WTC11 (cell line): Measurements from ENCODE around the gene ESYT2. TPM values are rescaled to one million over a fixed set of nuclear protein-coding genes. Genes with fewer than 3 reads are reported as not detected.

Experiments
- ATAC-seq: fragments of 200-7000 bp; cut with Tn5 transposase; 2 replicates; pipeline ENCODE4 v1.10.0; 2021; ENCODE audit warnings: mild to moderate bottlenecking, moderate library complexity
- CTCF ChIA-PET: fragments of 300-600 bp; sonication (Branson Sonifier 250); formaldehyde crosslinking; loops from one replicate; lab custom pipeline; 2021; ENCODE audit warnings: antibody characterized with exemption; lab: Charles Lee
- POLR2A ChIA-PET: fragments of 350-600 bp; sonication (Branson Sonifier 250); formaldehyde crosslinking; loops from one replicate; lab custom pipeline; 2021; ENCODE audit warnings: antibody characterized with exemption; lab: Charles Lee
- DNase-seq: peaks from one replicate; pipeline ENCODE4 v3.0.0; 2021; ENCODE audit warnings: low spot score
- H3K27ac Mint-ChIP-seq: 2 replicates; pipeline ENCODE4 v1.8.0; 2021; ENCODE audit warnings: mixed read lengths
- H3K27me3 Mint-ChIP-seq: 2 replicates; pipeline ENCODE4 v1.8.0; 2021; ENCODE audit warnings: low read depth, mild to moderate bottlenecking, moderate library complexity, mixed read lengths
- H3K36me3 Mint-ChIP-seq: 2 replicates; pipeline ENCODE4 v1.8.0; 2021; ENCODE audit warnings: mixed read lengths
- H3K4me1 Mint-ChIP-seq: 2 replicates; pipeline ENCODE4 v1.8.0; 2022; ENCODE audit warnings: mixed read lengths
- H3K4me3 Mint-ChIP-seq: 2 replicates; pipeline ENCODE4 v1.8.0; 2021; ENCODE audit warnings: mild to moderate bottlenecking, moderate library complexity, mixed read lengths
- H3K9me3 Mint-ChIP-seq: 2 replicates; pipeline ENCODE4 v1.8.0; 2021; ENCODE audit warnings: mixed read lengths
- CREB1 ChIP-seq: sonication (generic); formaldehyde crosslinking; IDR thresholded peaks from 2 replicates; pipeline ENCODE4 v1.8.0; 2023; ENCODE audit warnings: mild to moderate bottlenecking, missing genetic modification reagents
- ETV6 ChIP-seq: sonication (generic); formaldehyde crosslinking; IDR thresholded peaks from 2 replicates; pipeline ENCODE4 v1.8.1; 2022; ENCODE audit warnings: mild to moderate bottlenecking, missing genetic modification reagents
- IRF2 ChIP-seq: sonication (generic); formaldehyde crosslinking; IDR thresholded peaks from 2 replicates; pipeline ENCODE4 v1.8.0; 2022; ENCODE audit warnings: low read depth, missing genetic modification reagents, borderline replicate concordance
- KAT7 ChIP-seq: sonication (generic); formaldehyde crosslinking; IDR thresholded peaks from 2 replicates; pipeline ENCODE4 v1.8.1; 2023; ENCODE audit warnings: missing genetic modification reagents, mild to moderate bottlenecking, borderline replicate concordance
- PRRX2 ChIP-seq: fragments of 250-450 bp; sonication (Bioruptor Pico); IDR thresholded peaks from 2 replicates; pipeline ENCODE4 v1.8.0; 2021; ENCODE audit warnings: mild to moderate bottlenecking
- ZNF317 ChIP-seq: sonication (generic); formaldehyde crosslinking; IDR thresholded peaks from 2 replicates; pipeline ENCODE4 v1.8.1; 2023; ENCODE audit warnings: low read depth, mild to moderate bottlenecking, moderate library complexity, missing genetic modification reagents, borderline replicate concordance
- ZNF396 ChIP-seq: fragments of 250-450 bp; sonication (Bioruptor Pico); IDR thresholded peaks from 2 replicates; pipeline ENCODE4 v1.8.0; 2021; ENCODE audit warnings: mild to moderate bottlenecking, moderate library complexity, borderline replicate concordance
- ZNF423 ChIP-seq: fragments of 250-450 bp; sonication (Bioruptor Pico); IDR thresholded peaks from 2 replicates; pipeline ENCODE4 v2.1.2; 2022; ENCODE audit warnings: mild to moderate bottlenecking, moderate library complexity
- total RNA-seq: library from RNA; stranded (reverse); gene quantifications from 3 replicates; pipeline ENCODE4 v1.2.3, GENCODE V29; 2021
- TF ChIP-seq, protein P1 (sequence below): sonication (generic); formaldehyde crosslinking; IDR thresholded peaks from 2 replicates; pipeline ENCODE4 v1.8.1; 2023; ENCODE audit warnings: mild to moderate bottlenecking, moderate library complexity, missing genetic modification reagents
- TF ChIP-seq, protein P2 (sequence below): sonication (generic); formaldehyde crosslinking; IDR thresholded peaks from 2 replicates; pipeline ENCODE4 v1.8.1; 2023; ENCODE audit warnings: mild to moderate bottlenecking, missing genetic modification reagents, borderline replicate concordance
- TF ChIP-seq, protein P3 (sequence below): sonication (generic); formaldehyde crosslinking; IDR thresholded peaks from 2 replicates; pipeline ENCODE4 v1.8.1; 2023; ENCODE audit warnings: mild to moderate bottlenecking, missing genetic modification reagents, moderate library complexity
- TF ChIP-seq, protein P4 (sequence below): sonication (generic); formaldehyde crosslinking; IDR thresholded peaks from 2 replicates; pipeline ENCODE4 v1.8.0; 2022; ENCODE audit warnings: mild to moderate bottlenecking, missing genetic modification reagents
- TF ChIP-seq, protein P5 (sequence below): sonication (generic); formaldehyde crosslinking; IDR thresholded peaks from 2 replicates; pipeline ENCODE4 v1.8.0; 2023; ENCODE audit warnings: missing genetic modification reagents, mild to moderate bottlenecking, borderline replicate concordance
- TF ChIP-seq, protein P6 (sequence below): fragments of 250-450 bp; sonication (Bioruptor Pico); conservative IDR thresholded peaks from 2 replicates; pipeline ENCODE4 v1.9.0; 2021; ENCODE audit warnings: mild to moderate bottlenecking

The ESYT2 gene
- total RNA-seq, 1 experiment from 2014 or later = 45.1 TPM

DNA sequence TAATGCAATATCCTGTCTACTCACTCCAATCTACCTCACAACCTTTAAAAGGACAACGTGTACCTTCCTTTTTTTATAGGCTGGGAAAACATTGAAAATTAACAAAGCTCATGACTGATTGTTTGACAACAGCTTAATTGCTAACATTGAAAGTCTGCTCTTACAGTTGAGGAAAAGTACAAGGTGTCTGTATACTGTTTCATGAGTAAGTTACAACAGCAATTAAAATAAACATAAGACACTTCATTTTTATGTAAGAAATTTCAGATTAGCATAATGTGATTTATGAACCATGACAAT lies 96.1 kb downstream of the ESYT2 start (continued):
- TF ChIP-seq, protein P1, sequence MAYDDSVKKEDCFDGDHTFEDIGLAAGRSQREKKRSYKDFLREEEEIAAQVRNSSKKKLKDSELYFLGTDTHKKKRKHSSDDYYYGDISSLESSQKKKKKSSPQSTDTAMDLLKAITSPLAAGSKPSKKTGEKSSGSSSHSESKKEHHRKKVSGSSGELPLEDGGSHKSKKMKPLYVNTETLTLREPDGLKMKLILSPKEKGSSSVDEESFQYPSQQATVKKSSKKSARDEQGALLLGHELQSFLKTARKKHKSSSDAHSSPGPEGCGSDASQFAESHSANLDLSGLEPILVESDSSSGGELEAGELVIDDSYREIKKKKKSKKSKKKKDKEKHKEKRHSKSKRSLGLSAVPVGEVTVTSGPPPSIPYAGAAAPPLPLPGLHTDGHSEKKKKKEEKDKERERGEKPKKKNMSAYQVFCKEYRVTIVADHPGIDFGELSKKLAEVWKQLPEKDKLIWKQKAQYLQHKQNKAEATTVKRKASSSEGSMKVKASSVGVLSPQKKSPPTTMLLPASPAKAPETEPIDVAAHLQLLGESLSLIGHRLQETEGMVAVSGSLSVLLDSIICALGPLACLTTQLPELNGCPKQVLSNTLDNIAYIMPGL (CRISPR knock-in tag) = no peak
- TF ChIP-seq, protein P2, sequence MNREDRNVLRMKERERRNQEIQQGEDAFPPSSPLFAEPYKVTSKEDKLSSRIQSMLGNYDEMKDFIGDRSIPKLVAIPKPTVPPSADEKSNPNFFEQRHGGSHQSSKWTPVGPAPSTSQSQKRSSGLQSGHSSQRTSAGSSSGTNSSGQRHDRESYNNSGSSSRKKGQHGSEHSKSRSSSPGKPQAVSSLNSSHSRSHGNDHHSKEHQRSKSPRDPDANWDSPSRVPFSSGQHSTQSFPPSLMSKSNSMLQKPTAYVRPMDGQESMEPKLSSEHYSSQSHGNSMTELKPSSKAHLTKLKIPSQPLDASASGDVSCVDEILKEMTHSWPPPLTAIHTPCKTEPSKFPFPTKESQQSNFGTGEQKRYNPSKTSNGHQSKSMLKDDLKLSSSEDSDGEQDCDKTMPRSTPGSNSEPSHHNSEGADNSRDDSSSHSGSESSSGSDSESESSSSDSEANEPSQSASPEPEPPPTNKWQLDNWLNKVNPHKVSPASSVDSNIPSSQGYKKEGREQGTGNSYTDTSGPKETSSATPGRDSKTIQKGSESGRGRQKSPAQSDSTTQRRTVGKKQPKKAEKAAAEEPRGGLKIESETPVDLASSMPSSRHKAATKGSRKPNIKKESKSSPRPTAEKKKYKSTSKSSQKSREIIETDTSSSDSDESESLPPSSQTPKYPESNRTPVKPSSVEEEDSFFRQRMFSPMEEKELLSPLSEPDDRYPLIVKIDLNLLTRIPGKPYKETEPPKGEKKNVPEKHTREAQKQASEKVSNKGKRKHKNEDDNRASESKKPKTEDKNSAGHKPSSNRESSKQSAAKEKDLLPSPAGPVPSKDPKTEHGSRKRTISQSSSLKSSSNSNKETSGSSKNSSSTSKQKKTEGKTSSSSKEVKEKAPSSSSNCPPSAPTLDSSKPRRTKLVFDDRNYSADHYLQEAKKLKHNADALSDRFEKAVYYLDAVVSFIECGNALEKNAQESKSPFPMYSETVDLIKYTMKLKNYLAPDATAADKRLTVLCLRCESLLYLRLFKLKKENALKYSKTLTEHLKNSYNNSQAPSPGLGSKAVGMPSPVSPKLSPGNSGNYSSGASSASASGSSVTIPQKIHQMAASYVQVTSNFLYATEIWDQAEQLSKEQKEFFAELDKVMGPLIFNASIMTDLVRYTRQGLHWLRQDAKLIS (CRISPR knock-in tag) = no peak
- TF ChIP-seq ZNF423 (CRISPR knock-in tag) (no peak), IRF2 (CRISPR knock-in tag) (no peak), ETV6 (CRISPR knock-in tag) (no peak), KAT7 (CRISPR knock-in tag) (no peak), ZNF317 (CRISPR knock-in tag) (no peak), PRRX2 (no peak), CREB1 (CRISPR knock-in tag) (no peak)
- TF ChIP-seq, protein P3, sequence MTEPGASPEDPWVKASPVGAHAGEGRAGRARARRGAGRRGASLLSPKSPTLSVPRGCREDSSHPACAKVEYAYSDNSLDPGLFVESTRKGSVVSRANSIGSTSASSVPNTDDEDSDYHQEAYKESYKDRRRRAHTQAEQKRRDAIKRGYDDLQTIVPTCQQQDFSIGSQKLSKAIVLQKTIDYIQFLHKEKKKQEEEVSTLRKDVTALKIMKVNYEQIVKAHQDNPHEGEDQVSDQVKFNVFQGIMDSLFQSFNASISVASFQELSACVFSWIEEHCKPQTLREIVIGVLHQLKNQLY (CRISPR knock-in tag) = no peak

DNA sequence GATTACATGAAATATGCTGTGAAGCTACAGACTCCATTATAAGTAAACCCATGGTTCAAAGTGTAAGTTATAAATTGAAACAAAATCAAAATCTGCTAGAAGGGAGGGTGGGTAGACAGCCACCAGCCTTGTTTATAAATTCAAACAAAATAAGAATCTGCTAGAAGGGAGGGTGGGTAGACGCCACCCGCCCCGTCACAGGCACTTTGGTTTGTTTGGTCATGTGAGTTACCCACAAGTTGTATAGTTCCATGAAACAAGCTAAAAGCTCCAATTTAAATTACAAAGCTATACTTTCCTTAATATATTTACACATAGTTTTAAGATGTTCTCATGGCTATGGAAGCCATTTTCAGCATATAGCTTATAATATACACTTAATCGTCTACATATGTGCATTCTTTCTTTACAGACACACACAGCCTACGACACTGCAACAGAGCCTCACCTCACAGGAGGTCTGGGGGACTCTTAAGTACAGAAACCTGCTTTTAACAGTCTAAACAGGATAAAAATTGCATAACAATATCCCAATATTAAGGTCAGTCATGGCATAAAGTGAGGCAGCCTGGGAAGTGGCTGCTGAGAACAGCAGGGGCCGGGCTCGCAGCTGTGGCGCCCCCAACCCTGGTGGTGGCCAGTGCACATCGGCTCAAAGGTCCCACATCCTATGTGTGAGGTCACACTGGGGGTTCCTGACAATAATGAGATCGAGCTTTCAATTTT lies 96.7 kb downstream of the ESYT2 start:
- Mint-ChIP-seq H3K27ac (no peak overlapping the region), H3K36me3 (peaks cover 34% of the 10 kb centered on the region), H3K9me3 (no peaks in the 10 kb centered on the region), H3K27me3 (no peaks in the 10 kb centered on the region)
- ChIA-PET CTCF (interaction anchor here (0.9 to 3.1 kb wide), 14 partner anchors 10 to 260 kb away, joined by 3 to 18 read pairs (median 4); partner anchors contain the start of gene NCAPG2), POLR2A (interaction anchor here (1.0 kb wide), 1 partner anchor 28 kb away, joined by 3 read pairs; the partner anchor contains the start of gene NCAPG2)
- TF ChIP-seq ZNF396 (CRISPR knock-in tag) (no peak), ZNF423 (CRISPR knock-in tag) (peak; percentile 51; the same call in 1 of the 2 replicates)
- TF ChIP-seq, protein P4, sequence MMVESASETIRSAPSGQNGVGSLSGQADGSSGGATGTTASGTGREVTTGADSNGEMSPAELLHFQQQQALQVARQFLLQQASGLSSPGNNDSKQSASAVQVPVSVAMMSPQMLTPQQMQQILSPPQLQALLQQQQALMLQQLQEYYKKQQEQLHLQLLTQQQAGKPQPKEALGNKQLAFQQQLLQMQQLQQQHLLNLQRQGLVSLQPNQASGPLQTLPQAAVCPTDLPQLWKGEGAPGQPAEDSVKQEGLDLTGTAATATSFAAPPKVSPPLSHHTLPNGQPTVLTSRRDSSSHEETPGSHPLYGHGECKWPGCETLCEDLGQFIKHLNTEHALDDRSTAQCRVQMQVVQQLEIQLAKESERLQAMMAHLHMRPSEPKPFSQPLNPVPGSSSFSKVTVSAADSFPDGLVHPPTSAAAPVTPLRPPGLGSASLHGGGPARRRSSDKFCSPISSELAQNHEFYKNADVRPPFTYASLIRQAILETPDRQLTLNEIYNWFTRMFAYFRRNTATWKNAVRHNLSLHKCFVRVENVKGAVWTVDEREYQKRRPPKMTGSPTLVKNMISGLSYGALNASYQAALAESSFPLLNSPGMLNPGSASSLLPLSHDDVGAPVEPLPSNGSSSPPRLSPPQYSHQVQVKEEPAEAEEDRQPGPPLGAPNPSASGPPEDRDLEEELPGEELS (CRISPR knock-in tag) = no peak
- TF ChIP-seq, all 79 proteins: peak for 1
- peaks cover 38% of the 10 kb centered on the region for H3K4me1 Mint-ChIP-seq
- DNase-seq = no peak
- peak; percentile 73 for ATAC-seq
- no peak overlapping the region for H3K4me3 Mint-ChIP-seq

DNA sequence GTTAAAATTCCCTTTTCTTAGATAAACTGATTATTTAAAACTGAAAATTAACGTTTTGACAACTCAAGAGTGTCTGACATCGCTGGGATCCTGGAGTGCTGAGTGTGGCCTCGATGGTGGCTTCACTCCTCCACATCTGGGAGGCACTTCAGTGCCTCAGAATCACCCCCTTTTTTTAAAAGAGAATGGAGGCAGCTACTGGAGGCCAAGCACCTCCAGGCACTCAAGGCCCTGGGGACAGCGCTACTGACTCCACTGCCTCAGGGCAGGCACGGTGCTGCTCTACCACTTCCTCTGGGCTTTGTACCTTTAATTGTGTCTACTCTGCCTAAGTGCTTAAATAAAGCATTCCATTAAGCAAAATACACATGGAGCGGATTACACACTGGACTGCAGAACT lies 97.5 kb downstream of the ESYT2 start:
- H3K27me3 Mint-ChIP-seq = no peaks in the 10 kb centered on the region
- CTCF ChIA-PET = interaction anchor here (1.5 to 2.8 kb wide), 2 partner anchors 11 to 245 kb away, joined by 4 to 18 read pairs; no protein-coding TSS in a partner anchor
- peaks cover 38% of the 10 kb centered on the region for H3K4me1 Mint-ChIP-seq
- peak overlapping the region; percentile 30; the same call in 1 of the 2 replicates for H3K27ac Mint-ChIP-seq
- no peaks in the 10 kb centered on the region for H3K9me3 Mint-ChIP-seq
- peaks cover 27% of the 10 kb centered on the region for H3K36me3 Mint-ChIP-seq
- POLR2A ChIA-PET = no interaction called here
- TF ChIP-seq, protein P5, sequence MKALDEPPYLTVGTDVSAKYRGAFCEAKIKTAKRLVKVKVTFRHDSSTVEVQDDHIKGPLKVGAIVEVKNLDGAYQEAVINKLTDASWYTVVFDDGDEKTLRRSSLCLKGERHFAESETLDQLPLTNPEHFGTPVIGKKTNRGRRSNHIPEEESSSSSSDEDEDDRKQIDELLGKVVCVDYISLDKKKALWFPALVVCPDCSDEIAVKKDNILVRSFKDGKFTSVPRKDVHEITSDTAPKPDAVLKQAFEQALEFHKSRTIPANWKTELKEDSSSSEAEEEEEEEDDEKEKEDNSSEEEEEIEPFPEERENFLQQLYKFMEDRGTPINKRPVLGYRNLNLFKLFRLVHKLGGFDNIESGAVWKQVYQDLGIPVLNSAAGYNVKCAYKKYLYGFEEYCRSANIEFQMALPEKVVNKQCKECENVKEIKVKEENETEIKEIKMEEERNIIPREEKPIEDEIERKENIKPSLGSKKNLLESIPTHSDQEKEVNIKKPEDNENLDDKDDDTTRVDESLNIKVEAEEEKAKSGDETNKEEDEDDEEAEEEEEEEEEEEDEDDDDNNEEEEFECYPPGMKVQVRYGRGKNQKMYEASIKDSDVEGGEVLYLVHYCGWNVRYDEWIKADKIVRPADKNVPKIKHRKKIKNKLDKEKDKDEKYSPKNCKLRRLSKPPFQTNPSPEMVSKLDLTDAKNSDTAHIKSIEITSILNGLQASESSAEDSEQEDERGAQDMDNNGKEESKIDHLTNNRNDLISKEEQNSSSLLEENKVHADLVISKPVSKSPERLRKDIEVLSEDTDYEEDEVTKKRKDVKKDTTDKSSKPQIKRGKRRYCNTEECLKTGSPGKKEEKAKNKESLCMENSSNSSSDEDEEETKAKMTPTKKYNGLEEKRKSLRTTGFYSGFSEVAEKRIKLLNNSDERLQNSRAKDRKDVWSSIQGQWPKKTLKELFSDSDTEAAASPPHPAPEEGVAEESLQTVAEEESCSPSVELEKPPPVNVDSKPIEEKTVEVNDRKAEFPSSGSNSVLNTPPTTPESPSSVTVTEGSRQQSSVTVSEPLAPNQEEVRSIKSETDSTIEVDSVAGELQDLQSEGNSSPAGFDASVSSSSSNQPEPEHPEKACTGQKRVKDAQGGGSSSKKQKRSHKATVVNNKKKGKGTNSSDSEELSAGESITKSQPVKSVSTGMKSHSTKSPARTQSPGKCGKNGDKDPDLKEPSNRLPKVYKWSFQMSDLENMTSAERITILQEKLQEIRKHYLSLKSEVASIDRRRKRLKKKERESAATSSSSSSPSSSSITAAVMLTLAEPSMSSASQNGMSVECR (CRISPR knock-in tag) = no peak
- TF ChIP-seq, protein P6, sequence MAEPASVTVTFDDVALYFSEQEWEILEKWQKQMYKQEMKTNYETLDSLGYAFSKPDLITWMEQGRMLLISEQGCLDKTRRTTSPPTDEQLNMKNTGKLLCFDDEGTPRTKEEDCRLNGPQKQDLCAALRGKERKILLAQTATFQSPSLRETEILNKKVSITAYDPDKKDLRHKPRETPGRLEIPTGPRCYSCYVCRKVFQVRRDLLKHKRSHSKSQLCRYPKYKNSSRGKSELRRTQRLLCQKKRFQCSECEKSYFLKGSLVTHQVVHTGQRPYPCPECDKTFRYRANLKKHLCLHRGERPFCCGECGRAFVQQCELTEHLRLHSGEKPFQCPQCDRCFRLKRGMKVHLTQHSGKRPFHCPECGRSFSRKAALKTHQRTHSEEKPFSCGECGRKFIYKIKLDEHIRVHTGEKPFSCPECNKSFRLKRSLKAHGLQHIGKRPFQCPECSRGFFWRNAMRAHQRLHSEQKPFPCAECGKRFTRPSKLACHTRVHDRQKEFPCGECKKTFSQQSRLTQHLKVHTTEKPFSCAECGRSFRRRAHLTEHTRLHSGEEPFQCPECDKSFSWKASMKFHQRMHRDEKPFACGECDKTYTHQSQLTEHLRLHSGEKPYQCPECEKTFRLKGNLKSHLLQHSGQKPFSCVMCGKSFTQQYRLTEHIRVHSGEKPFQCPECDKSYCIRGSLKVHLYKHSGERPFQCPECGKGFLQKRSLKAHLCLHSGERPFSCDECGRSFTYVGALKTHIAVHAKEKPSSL (CRISPR knock-in tag) = no peak
- H3K4me3 Mint-ChIP-seq = no peak overlapping the region
- ATAC-seq (no peak), DNase-seq (no peak)
